Measurements from ENCODE around the gene NKAIN2. TPM values are rescaled to one million over a fixed set of nuclear protein-coding genes. Genes with fewer than 3 reads are reported as not detected.
"Not testable (repeated sequence)": the region's sequence is repeated elsewhere in the genome, so short reads cannot be mapped to it uniquely, and the experiment has no call there.

The NKAIN2 gene
- total RNA-seq, 2 donors from 2014 or later: 0.31 to 2.3 TPM

DNA sequence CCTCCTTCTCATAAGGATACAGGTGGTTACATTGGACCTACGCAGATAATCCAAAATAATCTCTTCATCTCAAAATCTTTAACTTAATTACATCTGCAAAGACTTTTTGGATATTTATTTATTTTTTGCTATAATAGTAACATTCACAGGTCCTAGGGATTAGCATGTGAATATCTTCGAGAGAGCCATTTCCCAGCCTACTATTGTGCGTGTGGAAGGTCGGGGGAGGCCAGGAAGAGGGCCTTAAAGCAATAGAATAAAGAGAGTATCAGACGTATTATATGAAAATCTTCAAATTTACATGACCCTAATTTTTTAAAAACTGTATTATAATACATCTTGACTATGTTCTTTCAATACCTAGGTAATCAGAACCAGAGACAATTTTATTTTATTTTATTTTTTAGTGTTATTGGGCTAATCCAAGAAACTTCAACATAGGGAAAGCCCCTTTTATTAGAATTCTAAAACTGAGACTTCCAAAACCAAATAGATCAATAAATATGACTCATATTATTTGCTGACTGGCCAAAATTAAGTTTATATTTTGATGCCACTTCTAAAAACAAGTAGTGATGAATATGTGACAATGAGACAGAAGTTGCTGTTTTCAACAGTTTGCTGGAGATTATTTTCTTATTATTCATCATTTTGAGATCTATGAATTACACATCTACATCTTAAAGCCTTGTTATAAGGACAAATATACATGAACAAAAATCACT lies 536.1 kb downstream of the NKAIN2 start:
- Histone ChIP-seq H3K27ac (no peak overlapping the region), H3K36me3 (no peaks in the 10 kb centered on the region), H3K9me3 (no peaks in the 10 kb centered on the region), H3K4me3 (no peak overlapping the region), H3K27me3 (no peaks in the 10 kb centered on the region), H3K4me1 (no peaks in the 10 kb centered on the region)
- TF ChIP-seq, protein P1, sequence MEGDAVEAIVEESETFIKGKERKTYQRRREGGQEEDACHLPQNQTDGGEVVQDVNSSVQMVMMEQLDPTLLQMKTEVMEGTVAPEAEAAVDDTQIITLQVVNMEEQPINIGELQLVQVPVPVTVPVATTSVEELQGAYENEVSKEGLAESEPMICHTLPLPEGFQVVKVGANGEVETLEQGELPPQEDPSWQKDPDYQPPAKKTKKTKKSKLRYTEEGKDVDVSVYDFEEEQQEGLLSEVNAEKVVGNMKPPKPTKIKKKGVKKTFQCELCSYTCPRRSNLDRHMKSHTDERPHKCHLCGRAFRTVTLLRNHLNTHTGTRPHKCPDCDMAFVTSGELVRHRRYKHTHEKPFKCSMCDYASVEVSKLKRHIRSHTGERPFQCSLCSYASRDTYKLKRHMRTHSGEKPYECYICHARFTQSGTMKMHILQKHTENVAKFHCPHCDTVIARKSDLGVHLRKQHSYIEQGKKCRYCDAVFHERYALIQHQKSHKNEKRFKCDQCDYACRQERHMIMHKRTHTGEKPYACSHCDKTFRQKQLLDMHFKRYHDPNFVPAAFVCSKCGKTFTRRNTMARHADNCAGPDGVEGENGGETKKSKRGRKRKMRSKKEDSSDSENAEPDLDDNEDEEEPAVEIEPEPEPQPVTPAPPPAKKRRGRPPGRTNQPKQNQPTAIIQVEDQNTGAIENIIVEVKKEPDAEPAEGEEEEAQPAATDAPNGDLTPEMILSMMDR (IDR thresholded peaks at IDR 0.05): no peak
- no peak for DNase-seq (ENCODE audit: low spot score)

DNA sequence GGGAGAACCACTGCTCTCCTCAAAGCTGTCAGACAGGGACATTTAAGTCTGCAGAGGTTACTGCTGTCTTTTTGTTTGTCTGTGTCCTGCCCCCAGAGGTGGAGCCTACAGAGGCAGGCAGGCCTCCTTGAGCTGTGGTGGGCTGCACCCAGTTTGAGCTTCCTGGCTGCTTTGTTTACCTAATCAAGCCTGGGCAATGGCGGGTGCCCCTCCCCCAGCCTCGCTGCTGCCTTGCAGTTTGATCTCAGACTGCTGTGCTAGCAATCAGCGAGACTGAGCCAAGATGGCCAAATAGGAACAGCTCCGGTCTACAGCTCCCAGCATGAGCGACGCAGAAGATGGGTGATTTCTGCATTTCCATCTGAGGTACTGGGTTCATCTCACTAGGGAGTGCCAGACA lies 544.7 kb downstream of the NKAIN2 start:
- not testable (repeated sequence) for H3K27ac ChIP-seq; H3K27me3 ChIP-seq; H3K36me3 ChIP-seq; H3K9me3 ChIP-seq; H3K4me1 ChIP-seq; DNase-seq (ENCODE audit: low spot score); H3K4me3 ChIP-seq

DNA sequence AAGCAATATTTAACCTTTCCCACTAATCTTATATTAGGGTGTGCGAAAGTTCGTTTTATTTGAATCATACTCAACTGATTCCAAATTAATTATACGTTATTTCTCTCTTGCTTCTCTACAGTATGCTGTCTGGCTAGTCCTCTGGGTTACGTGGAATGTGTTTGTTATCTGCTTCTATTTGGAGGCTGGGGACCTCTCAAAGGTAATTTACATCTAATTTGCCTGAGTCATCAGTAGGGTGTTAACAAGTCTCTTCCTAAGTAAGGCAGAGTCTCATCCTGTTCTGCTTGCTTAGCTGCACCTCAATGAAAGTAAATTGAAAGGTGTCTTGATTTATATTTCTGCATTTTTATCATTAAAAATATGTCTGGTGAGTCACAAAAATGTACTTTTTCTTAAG lies 551.5 kb downstream of the NKAIN2 start:
- no peaks in the 10 kb centered on the region for H3K9me3 ChIP-seq

DNA sequence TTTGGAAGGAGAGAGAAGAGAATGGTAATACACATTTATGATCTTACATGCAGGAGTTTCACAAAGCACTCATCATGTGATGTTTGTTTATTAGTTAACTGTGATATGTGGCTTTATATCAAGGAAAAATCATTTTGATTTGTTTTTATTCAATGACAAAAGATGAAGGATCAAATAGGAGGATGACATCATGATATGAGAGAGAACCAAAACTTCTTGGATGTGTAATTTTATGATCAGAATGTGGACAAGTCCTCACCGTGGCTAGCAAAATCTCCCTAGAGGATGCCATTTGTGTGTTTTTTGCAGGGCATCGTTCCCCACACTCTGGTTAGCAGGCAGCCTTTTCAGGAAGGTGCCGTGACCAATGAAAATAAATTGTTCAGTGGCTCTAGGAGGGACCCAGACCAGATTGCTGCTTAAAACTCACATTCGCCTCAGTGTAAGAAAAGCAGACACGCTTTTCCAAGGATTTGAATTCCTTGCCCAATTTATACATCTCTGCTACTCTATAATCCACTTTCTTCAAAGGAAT lies 552.7 kb downstream of the NKAIN2 start:
- no peak for DNase-seq (ENCODE audit: low spot score)

More for the DNA sequence above, 551.5 kb downstream of the NKAIN2 start:
- Histone ChIP-seq H3K27ac (no peak overlapping the region), H3K4me3 (no peak overlapping the region), H3K4me1 (no peaks in the 10 kb centered on the region), H3K36me3 (no peaks in the 10 kb centered on the region), H3K27me3 (no peaks in the 10 kb centered on the region)
- TF ChIP-seq, protein P1 (IDR thresholded peaks at IDR 0.05): no peak
- no peak for DNase-seq (ENCODE audit: low spot score)

DNA sequence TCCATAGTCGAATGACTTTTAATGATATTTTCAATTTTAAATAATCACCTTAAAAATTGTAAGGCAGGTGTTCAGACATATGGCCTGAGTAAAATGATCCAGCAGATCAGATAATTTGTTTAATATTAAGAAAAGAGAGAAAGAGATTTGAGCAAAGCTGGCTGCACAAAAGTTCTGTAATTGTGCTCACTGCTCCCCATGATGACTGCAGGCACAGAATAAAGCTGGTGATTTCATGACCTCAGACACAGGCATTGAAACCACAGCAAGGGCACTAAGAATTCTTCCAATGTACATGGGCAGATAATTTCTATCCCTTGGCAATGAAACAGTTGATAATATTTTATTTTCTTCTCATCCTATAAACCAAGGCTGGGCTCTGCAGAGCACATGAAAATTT lies 553.1 kb downstream of the NKAIN2 start:
- H3K4me3 ChIP-seq: no peak overlapping the region
- TF ChIP-seq, protein P1 (IDR thresholded peaks at IDR 0.05): no peak

More for the DNA sequence above, 552.7 kb downstream of the NKAIN2 start:
- Histone ChIP-seq H3K4me1 (no peaks in the 10 kb centered on the region), H3K27ac (no peak overlapping the region), H3K27me3 (no peaks in the 10 kb centered on the region), H3K9me3 (no peaks in the 10 kb centered on the region), H3K36me3 (no peaks in the 10 kb centered on the region), H3K4me3 (no peak overlapping the region)
- TF ChIP-seq, protein P1 (IDR thresholded peaks at IDR 0.05): no peak

DNA sequence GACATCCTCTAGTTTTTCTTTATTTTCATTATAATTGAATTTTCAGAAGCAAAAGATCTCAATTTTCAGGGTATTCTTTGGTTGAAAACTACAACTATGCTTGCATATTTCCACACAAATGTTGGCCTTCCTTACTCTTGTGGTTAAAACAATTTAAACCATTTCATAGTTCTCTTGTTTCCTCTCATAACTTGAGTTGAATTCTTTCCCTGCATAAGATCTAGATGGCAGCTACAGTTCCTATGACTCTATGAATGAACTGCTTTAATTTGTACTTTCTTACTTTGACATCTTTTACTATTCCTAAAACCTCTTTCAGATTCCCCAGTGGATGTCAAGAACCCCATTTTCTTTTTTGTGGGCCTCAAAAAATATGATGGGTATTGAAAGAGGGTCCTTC lies 564.5 kb downstream of the NKAIN2 start:
- H3K27ac ChIP-seq: no peak overlapping the region
- TF ChIP-seq, protein P1 (IDR thresholded peaks at IDR 0.05): no peak
- no peaks in the 10 kb centered on the region for H3K36me3 ChIP-seq
- no peaks in the 10 kb centered on the region for H3K27me3 ChIP-seq
- no peak for DNase-seq (ENCODE audit: low spot score)
- H3K9me3 ChIP-seq: no peaks in the 10 kb centered on the region
- no peaks in the 10 kb centered on the region for H3K4me1 ChIP-seq
- H3K4me3 ChIP-seq: no peak overlapping the region

More for the DNA sequence above, 553.1 kb downstream of the NKAIN2 start:
- DNase-seq (ENCODE audit: low spot score): no peak
- Histone ChIP-seq H3K27me3 (no peaks in the 10 kb centered on the region), H3K36me3 (no peaks in the 10 kb centered on the region), H3K4me1 (no peaks in the 10 kb centered on the region), H3K27ac (no peak overlapping the region), H3K9me3 (no peaks in the 10 kb centered on the region)
